Caco-2 (cell line): ENCODE measurements around the gene COL24A1. TPM values are rescaled to one million over a fixed set of nuclear protein-coding genes. Genes with fewer than 3 reads are reported as not detected.

Experiments used
- BruUV-seq: library from RNA; stranded (reverse); fragments of 400-500 nt; replicated peaks from 2 replicates; lab custom pipeline; 2021; lab: Mats Ljungman, UMichigan
- CTCF ChIA-PET: fragments of 300-600 bp; sonication (Branson Sonifier 250); formaldehyde crosslinking; loops from one replicate; lab custom pipeline; 2022; ENCODE audit warnings: antibody characterized with exemption; lab: Charles Lee
- POLR2A ChIA-PET: fragments of 300-600 bp; sonication (Branson Sonifier 250); formaldehyde crosslinking; loops from one replicate; lab custom pipeline; 2022; ENCODE audit warnings: antibody characterized with exemption; lab: Charles Lee
- DNase-seq, 2 experiments: peaks; one replicate each; pipeline versions ENCODE4 v3.0.0 to v3.0.0-alpha.2; 2020 to 2022
- H3K27me3 ChIP-seq: replicated peaks from 2 replicates; pipeline ENCODE4 v1.6.0; 2011; ENCODE audit warnings: low read length; ENCODE audit not compliant: control insufficient read depth, insufficient read depth
- H3K36me3 ChIP-seq: 2 replicates; pipeline ENCODE4 v1.5.1; 2011; ENCODE audit warnings: low read length; ENCODE audit not compliant: control insufficient read depth, insufficient read depth
- H3K4me1 ChIP-seq: fragments of 250-450 bp; sonication (Bioruptor Pico); 2 replicates; pipeline ENCODE4 v1.5.1; 2020; ENCODE audit warnings: mild to moderate bottlenecking
- H3K4me3 ChIP-seq: 2 replicates; pipeline ENCODE4 v1.5.1; 2011; ENCODE audit warnings: low read depth, mild to moderate bottlenecking, control low read depth, low read length
- H3K9me3 ChIP-seq: fragments of 250-450 bp; sonication (Bioruptor Pico); 2 replicates; pipeline ENCODE4 v1.5.1; 2020; ENCODE audit warnings: mild to moderate bottlenecking, moderate library complexity
- H3K27ac Mint-ChIP-seq: one replicate; pipeline ENCODE4 v1.8.0; 2022; ENCODE audit warnings: mixed read lengths; ENCODE audit not compliant: unreplicated experiment
- H3K27me3 Mint-ChIP-seq: one replicate; pipeline ENCODE4 v1.8.0; 2022; ENCODE audit warnings: mixed read lengths; ENCODE audit not compliant: insufficient read depth, unreplicated experiment
- H3K36me3 Mint-ChIP-seq: one replicate; pipeline ENCODE4 v1.8.0; 2022; ENCODE audit warnings: mild to moderate bottlenecking, mixed read lengths; ENCODE audit not compliant: insufficient read depth, unreplicated experiment
- H3K4me1 Mint-ChIP-seq: one replicate; pipeline ENCODE4 v1.8.0; 2022; ENCODE audit warnings: low read depth, mixed read lengths; ENCODE audit not compliant: unreplicated experiment
- H3K4me3 Mint-ChIP-seq: one replicate; pipeline ENCODE4 v1.8.0; 2022; ENCODE audit warnings: mild to moderate bottlenecking, moderate library complexity, mixed read lengths; ENCODE audit not compliant: unreplicated experiment
- H3K9me3 Mint-ChIP-seq: one replicate; pipeline ENCODE4 v1.8.0; 2022; ENCODE audit warnings: mixed read lengths; ENCODE audit not compliant: unreplicated experiment
- CTCF ChIP-seq, 2 experiments: fragments of 200-600 bp in 1 of 2; IDR thresholded peaks; 1 replicate in 1 of 2; 2 replicates in 1 of 2; pipeline versions ENCODE4 v1.5.1 to v1.8.0; 2011 to 2022; ENCODE audit warnings: antibody characterized with exemption in 1 of 2, control low read depth in 1 of 2, inconsistent platforms in 1 of 2, low read depth in 1 of 2, low read length in 1 of 2, mild to moderate bottlenecking in 1 of 2, moderate library complexity in 1 of 2; ENCODE audit not compliant: insufficient read depth in 1 of 2, severe bottlenecking in 1 of 2, unreplicated experiment in 1 of 2
- intact Hi-C: fragments of 100-400 bp; cut with micrococcal nuclease; formaldehyde crosslinking; loops from one replicate; pipeline ENCODE4 v1.10.0; 2022; ENCODE audit not compliant: unreplicated experiment
- total RNA-seq: library from RNA; stranded (reverse); gene quantifications from 2 replicates; pipeline ENCODE4 v1.2.3, GENCODE V29; 2022

Gene COL24A1
- total RNA-seq, 1 experiment from 2014 or later: 0.07 TPM

- intact Hi-C loops: loop anchor here (1.0 to 5.0 kb wide), 4 partner anchors 80 to 385 kb away; partner anchors contain the start of gene CCN1
- no peaks in the 10 kb centered on the region for H3K27me3 ChIP-seq
- BruUV-seq: no TSS peak
- POLR2A ChIA-PET: no interaction called here
- H3K9me3 ChIP-seq: no peaks in the 10 kb centered on the region
- H3K4me1 Mint-ChIP-seq: no peaks in the 10 kb centered on the region
- CTCF ChIA-PET: interaction anchor here (0.8 to 1.8 kb wide), 10 partner anchors 15 to 388 kb away, joined by 3 to 9 read pairs (median 4); partner anchors contain the start of gene ZNHIT6
- H3K4me3 Mint-ChIP-seq: no peak overlapping the region
- H3K4me3 ChIP-seq: no peak overlapping the region
- peaks cover 9% of the 10 kb centered on the region for H3K36me3 Mint-ChIP-seq
- DNase-seq: no peak
- H3K4me1 ChIP-seq: no peaks in the 10 kb centered on the region
- no peaks in the 10 kb centered on the region for H3K9me3 Mint-ChIP-seq
- no peak overlapping the region for H3K27ac Mint-ChIP-seq
- H3K36me3 ChIP-seq: no peaks in the 10 kb centered on the region
- TF ChIP-seq CTCF (IDR thresholded peaks at IDR 0.05; ENCODE audit: insufficient read depth in 1 of 2, low read depth in 1 of 2, low read length in 1 of 2, severe bottlenecking in 1 of 2, unreplicated experiment in 1 of 2): peak in 1 of 2 experiments; percentile 7
- H3K27me3 Mint-ChIP-seq: no peaks in the 10 kb centered on the region
Measured at GRCh38 chr1:85692730-85693314, 463.8 kb downstream of the COL24A1 start.

DNA sequence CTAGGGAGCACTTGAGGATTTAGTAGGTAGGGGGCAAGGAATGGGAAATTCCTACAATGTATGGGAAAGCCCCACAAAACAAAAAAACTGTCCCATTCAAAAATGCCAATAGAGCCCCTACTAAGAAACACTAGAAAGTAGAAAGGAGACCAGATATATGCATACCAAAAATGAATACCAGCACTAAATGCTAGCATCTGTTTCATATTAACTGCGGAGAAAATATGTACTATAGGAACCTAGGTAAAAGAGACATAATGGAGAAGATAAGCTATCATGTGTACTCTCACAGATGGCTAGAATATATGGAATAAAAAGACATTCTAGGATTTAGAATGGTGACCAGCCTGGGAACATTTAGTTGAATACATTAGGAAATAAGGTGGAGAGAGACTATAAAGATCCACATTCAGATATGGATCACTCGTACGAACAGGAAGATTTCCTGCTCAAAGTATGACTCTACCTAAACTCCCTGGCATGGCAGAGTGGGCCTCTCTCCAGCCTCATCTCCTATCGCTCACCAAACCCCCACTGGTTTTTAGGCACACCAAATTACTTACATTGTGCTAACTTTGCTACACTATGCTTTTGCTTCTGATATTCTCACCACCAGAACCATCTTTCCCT is 466.7 kb downstream of the COL24A1 start:
- CTCF ChIA-PET: no interaction called here
- intact Hi-C loops: loop anchor here (5.0 kb wide), 1 partner anchor 108 kb away; the partner anchor contains the start of gene CCN1
- Mint-ChIP-seq H3K9me3 (no peaks in the 10 kb centered on the region), H3K4me1 (no peaks in the 10 kb centered on the region), H3K36me3 (peaks cover 9% of the 10 kb centered on the region), H3K4me3 (no peak overlapping the region), H3K27me3 (no peaks in the 10 kb centered on the region), H3K27ac (no peak overlapping the region)
- Histone ChIP-seq H3K4me1 (no peaks in the 10 kb centered on the region), H3K4me3 (no peak overlapping the region), H3K9me3 (no peaks in the 10 kb centered on the region), H3K27me3 (no peaks in the 10 kb centered on the region), H3K36me3 (no peaks in the 10 kb centered on the region)
- no peak for TF ChIP-seq CTCF (IDR thresholded peaks at IDR 0.05; ENCODE audit: insufficient read depth in 1 of 2, low read depth in 1 of 2, low read length in 1 of 2, severe bottlenecking in 1 of 2, unreplicated experiment in 1 of 2)
- no peak for DNase-seq
- POLR2A ChIA-PET: no interaction called here
- BruUV-seq: no TSS peak

GRCh38 chr1:85683292-85684025 is 473.1 kb downstream of the COL24A1 start:
- intact Hi-C loops: no loop called here
- no TSS peak for BruUV-seq
- no peaks in the 10 kb centered on the region for H3K27me3 Mint-ChIP-seq
- H3K9me3 Mint-ChIP-seq: no peaks in the 10 kb centered on the region
- H3K4me3 Mint-ChIP-seq: no peak overlapping the region
- CTCF ChIA-PET: no interaction called here
- Histone ChIP-seq H3K9me3 (no peaks in the 10 kb centered on the region), H3K27me3 (no peaks in the 10 kb centered on the region), H3K4me3 (no peak overlapping the region), H3K36me3 (no peaks in the 10 kb centered on the region), H3K4me1 (no peaks in the 10 kb centered on the region)
- H3K4me1 Mint-ChIP-seq: no peaks in the 10 kb centered on the region
- H3K27ac Mint-ChIP-seq: no peak overlapping the region
- no peak for TF ChIP-seq CTCF (IDR thresholded peaks at IDR 0.05; ENCODE audit: insufficient read depth in 1 of 2, low read depth in 1 of 2, low read length in 1 of 2, severe bottlenecking in 1 of 2, unreplicated experiment in 1 of 2)
- DNase-seq: no peak
- no peaks in the 10 kb centered on the region for H3K36me3 Mint-ChIP-seq
- POLR2A ChIA-PET: no interaction called here
